SK-N-SH treated with all-trans-retinoic acid at 6 μM for 48 hours (cell line): ENCODE measurements around the gene TCF3.

Experiments
- ATAC-seq: fragments of 200-7000 bp; cut with Tn5 transposase; 3 replicates; pipeline ENCODE4 v1.9.1; 2020; ENCODE audit warnings: mild to moderate bottlenecking, moderate library complexity
- ARNTL ChIP-seq: fragments of 450-650 bp; formaldehyde crosslinking; IDR thresholded peaks from 2 replicates; pipeline ENCODE4 v1.5.0; 2020; ENCODE audit warnings: low read depth, mild to moderate bottlenecking, moderate library complexity, borderline replicate concordance
- BACH2 ChIP-seq: fragments of 250-450 bp; sonication (Bioruptor Pico); IDR thresholded peaks from 2 replicates; pipeline ENCODE4 v1.9.0; 2021; ENCODE audit warnings: mild to moderate bottlenecking, borderline replicate concordance
- CSDC2 ChIP-seq: fragments of 250-450 bp; sonication (Bioruptor Pico); IDR thresholded peaks from 2 replicates; pipeline ENCODE4 v1.5.0; 2020; ENCODE audit warnings: mild to moderate bottlenecking, moderate library complexity
- CSRNP3 ChIP-seq: fragments of 250-450 bp; sonication (Bioruptor Pico); IDR thresholded peaks from 2 replicates; pipeline ENCODE4 v1.5.1; 2021; ENCODE audit warnings: mild to moderate bottlenecking, moderate library complexity
- ESRRG ChIP-seq: fragments of 250-450 bp; sonication (Bioruptor Pico); IDR thresholded peaks from 2 replicates; pipeline ENCODE4 v1.6.1; 2021; ENCODE audit warnings: mild to moderate bottlenecking
- GLIS3 ChIP-seq: fragments of 250-450 bp; sonication (Bioruptor Pico); IDR thresholded peaks from 2 replicates; pipeline ENCODE4 v1.5.0; 2020; ENCODE audit warnings: mild to moderate bottlenecking, moderate library complexity
- ISL1 ChIP-seq: fragments of 250-450 bp; sonication (Bioruptor Pico); IDR thresholded peaks from 2 replicates; pipeline ENCODE4 v2.1.2; 2022; ENCODE audit warnings: mild to moderate bottlenecking, moderate library complexity
- OSR1 ChIP-seq: fragments of 250-450 bp; sonication (Bioruptor Pico); IDR thresholded peaks from 2 replicates; pipeline ENCODE4 v1.8.0; 2022; ENCODE audit warnings: moderate library complexity, mild to moderate bottlenecking, inconsistent platforms
- PATZ1 ChIP-seq: fragments of 250-450 bp; sonication (Bioruptor Pico); IDR thresholded peaks from 2 replicates; pipeline ENCODE4 v1.8.0; 2020; ENCODE audit warnings: mild to moderate bottlenecking, moderate library complexity, borderline replicate concordance
- POU6F1 ChIP-seq: fragments of 250-450 bp; sonication (Bioruptor Pico); IDR thresholded peaks from 2 replicates; pipeline ENCODE4 v1.8.0; 2021; ENCODE audit warnings: low read depth, mild to moderate bottlenecking, moderate library complexity, borderline replicate concordance
- PPARA ChIP-seq: fragments of 250-450 bp; sonication (Bioruptor Pico); IDR thresholded peaks from 2 replicates; pipeline ENCODE4 v1.5.0; 2020; ENCODE audit warnings: mild to moderate bottlenecking, borderline replicate concordance
- RARB ChIP-seq: fragments of 250-450 bp; sonication (Bioruptor Pico); IDR thresholded peaks from 2 replicates; pipeline ENCODE4 v1.8.0; 2021; ENCODE audit warnings: mild to moderate bottlenecking, moderate library complexity
- SNAI2 ChIP-seq: fragments of 250-450 bp; sonication (Bioruptor Pico); IDR thresholded peaks from 2 replicates; pipeline ENCODE4 v1.5.0; 2020; ENCODE audit warnings: mild to moderate bottlenecking, moderate library complexity
- TCF4 ChIP-seq: fragments of 250-450 bp; sonication (Bioruptor Pico); IDR thresholded peaks from 2 replicates; pipeline ENCODE4 v1.8.0; 2021; ENCODE audit warnings: mild to moderate bottlenecking, moderate library complexity, borderline replicate concordance
- TSHZ2 ChIP-seq: fragments of 250-450 bp; sonication (Bioruptor Pico); IDR thresholded peaks from 2 replicates; pipeline ENCODE4 v1.5.0; 2020; ENCODE audit warnings: mild to moderate bottlenecking, moderate library complexity
- ZC3H10 ChIP-seq: fragments of 250-450 bp; sonication (Bioruptor Pico); IDR thresholded peaks from 2 replicates; pipeline ENCODE4 v1.5.1; 2021; ENCODE audit warnings: mild to moderate bottlenecking, moderate library complexity
- ZFP3 ChIP-seq: fragments of 250-450 bp; sonication (Bioruptor Pico); IDR thresholded peaks from 2 replicates; pipeline ENCODE4 v1.5.0; 2020; ENCODE audit warnings: mild to moderate bottlenecking, moderate library complexity
- ZFP30 ChIP-seq: fragments of 450-650 bp; formaldehyde crosslinking; IDR thresholded peaks from 2 replicates; pipeline ENCODE4 v1.5.0; 2022; ENCODE audit warnings: mild to moderate bottlenecking, moderate library complexity
- ZNF70 ChIP-seq: fragments of 450-650 bp; formaldehyde crosslinking; IDR thresholded peaks from 2 replicates; pipeline ENCODE4 v1.5.0; 2020; ENCODE audit warnings: mild to moderate bottlenecking, moderate library complexity
- ZNF8 ChIP-seq: fragments of 450-650 bp; formaldehyde crosslinking; IDR thresholded peaks from 2 replicates; pipeline ENCODE4 v1.5.0; 2020; ENCODE audit warnings: mild to moderate bottlenecking, moderate library complexity
- TF ChIP-seq, protein P1 (sequence below): fragments of 250-450 bp; sonication (Bioruptor Pico); IDR thresholded peaks from 2 replicates; pipeline ENCODE4 v1.5.1; 2020; ENCODE audit warnings: low read depth, mild to moderate bottlenecking, moderate library complexity

The TCF3 gene

DNA sequence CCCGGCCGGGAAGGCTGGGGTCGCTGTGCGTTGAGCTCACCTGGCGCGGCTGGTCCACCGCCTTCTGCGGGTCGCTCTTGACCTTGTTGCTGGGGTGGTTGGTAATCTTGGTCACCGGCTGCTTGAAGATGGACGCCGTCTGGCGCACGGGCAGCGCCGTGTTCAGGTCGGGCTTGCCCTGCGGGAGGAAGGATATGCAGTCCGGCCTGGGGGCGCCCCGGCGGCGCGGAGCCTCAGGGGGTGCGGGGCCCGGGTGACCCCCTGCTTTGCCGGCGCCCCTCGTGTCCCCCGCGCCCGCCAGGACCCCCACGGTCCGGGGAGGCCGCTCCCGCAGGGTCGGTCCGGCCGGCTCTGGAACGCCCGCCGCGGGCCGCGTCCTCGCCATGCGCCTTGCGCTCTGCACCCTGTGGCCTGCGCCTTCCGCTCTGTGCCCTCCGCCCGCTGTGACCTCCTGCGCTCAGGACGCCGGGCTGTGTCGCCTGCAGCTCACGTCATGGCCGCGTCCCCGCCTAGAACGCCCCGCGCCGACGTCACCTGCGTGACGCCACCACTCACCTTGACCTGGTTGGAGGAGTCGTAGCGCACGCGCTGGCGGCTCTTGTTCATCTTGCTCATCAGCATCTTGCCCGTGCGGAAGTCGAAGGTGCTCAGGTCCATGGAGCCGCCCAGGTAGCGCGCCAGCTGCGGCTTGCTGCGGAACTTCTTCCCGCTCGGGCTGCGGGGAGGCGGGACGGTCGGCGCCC lies 67.7 kb downstream of the TCF3 start:
- ATAC-seq: no peak
- no peak for TF ChIP-seq SNAI2 (CRISPR knock-in tag)
- no peak for TF ChIP-seq OSR1 (CRISPR knock-in tag)
- TF ChIP-seq, protein P1, sequence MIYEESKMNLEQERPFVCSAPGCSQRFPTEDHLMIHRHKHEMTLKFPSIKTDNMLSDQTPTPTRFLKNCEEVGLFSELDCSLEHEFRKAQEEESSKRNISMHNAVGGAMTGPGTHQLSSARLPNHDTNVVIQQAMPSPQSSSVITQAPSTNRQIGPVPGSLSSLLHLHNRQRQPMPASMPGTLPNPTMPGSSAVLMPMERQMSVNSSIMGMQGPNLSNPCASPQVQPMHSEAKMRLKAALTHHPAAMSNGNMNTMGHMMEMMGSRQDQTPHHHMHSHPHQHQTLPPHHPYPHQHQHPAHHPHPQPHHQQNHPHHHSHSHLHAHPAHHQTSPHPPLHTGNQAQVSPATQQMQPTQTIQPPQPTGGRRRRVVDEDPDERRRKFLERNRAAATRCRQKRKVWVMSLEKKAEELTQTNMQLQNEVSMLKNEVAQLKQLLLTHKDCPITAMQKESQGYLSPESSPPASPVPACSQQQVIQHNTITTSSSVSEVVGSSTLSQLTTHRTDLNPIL (CRISPR knock-in tag): no peak
- no peak for TF ChIP-seq POU6F1 (CRISPR knock-in tag)
- TF ChIP-seq ZNF70: no peak
- TF ChIP-seq ZNF8 (CRISPR knock-in tag): no peak
- no peak for TF ChIP-seq ESRRG (CRISPR knock-in tag)
- TF ChIP-seq PPARA (CRISPR knock-in tag): no peak
- TF ChIP-seq PATZ1 (CRISPR knock-in tag): no peak
- TF ChIP-seq ARNTL (CRISPR knock-in tag): no peak

DNA sequence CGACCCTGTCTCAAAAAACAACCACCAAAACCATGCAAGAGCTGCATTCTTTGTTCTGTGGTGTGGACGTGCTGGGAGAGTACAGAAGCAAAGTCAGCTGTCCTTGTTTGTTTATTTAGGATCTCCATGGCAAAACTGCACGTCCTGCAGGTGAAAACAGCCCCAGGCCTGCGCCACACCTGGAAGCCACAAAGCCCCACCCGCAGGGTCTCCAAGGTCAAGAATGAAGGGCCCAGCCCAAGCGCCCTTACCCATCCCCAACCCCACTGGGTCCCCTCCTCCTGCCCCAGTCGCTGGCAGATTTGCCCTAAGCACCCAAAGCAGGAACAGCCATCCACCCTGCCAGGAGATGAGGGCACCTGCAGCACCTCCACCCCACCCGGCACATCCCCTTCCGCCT lies 70.2 kb downstream of the TCF3 start:
- ATAC-seq: no peak

DNA sequence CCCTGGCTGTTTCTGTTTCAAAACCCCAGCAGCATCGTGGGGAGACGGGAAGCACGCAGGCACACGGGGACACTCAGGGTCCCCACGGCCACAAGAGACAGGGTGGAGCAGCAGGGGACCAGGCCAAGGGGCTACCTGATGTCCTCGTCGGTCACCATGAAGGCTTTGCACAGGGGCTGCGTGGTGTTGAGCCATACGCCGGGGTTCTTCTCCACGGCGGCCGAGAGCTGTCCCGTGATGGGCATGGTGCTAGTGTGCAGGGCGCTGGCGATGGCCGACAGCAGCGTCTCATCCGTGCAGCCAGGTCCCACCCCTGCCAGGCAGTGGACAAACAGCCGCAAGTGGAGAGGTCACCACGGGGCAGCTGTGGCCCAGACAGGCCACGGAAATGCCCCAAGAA lies 71.5 kb downstream of the TCF3 start:
- no peak for ATAC-seq
- TF ChIP-seq OSR1 (CRISPR knock-in tag) (no peak), PPARA (CRISPR knock-in tag) (no peak), ZC3H10 (CRISPR knock-in tag) (no peak), CSRNP3 (CRISPR knock-in tag) (no peak), CSDC2 (CRISPR knock-in tag) (no peak), GLIS3 (CRISPR knock-in tag) (no peak), TSHZ2 (CRISPR knock-in tag) (no peak), RARB (CRISPR knock-in tag) (no peak), POU6F1 (CRISPR knock-in tag) (no peak), BACH2 (CRISPR knock-in tag) (no peak), ISL1 (no peak), ZNF8 (CRISPR knock-in tag) (no peak), ZFP30 (CRISPR knock-in tag) (no peak), ZNF70 (no peak)

More for the DNA sequence above, 70.2 kb downstream of the TCF3 start:
- TF ChIP-seq ZFP3 (CRISPR knock-in tag) (no peak), ARNTL (CRISPR knock-in tag) (no peak), PPARA (CRISPR knock-in tag) (no peak), ESRRG (CRISPR knock-in tag) (no peak), CSRNP3 (CRISPR knock-in tag) (no peak), ZFP30 (CRISPR knock-in tag) (no peak), RARB (CRISPR knock-in tag) (no peak), TCF4 (CRISPR knock-in tag) (no peak), ZC3H10 (CRISPR knock-in tag) (no peak), SNAI2 (CRISPR knock-in tag) (no peak)
